Right lobe of liver (tissue), 6 donors: Measurements from ENCODE around the gene RAB37. TPM values are rescaled to one million over a fixed set of nuclear protein-coding genes. Genes with fewer than 3 reads are reported as not detected.
A peak's percentile ranks its signal among the peaks of the same experiment; 100 is the strongest.

Experiments used
- ATAC-seq, 4 donors: fragments of 200-7000 bp; cut with Tn5 transposase; one replicate each; pipeline ENCODE4 v1.9.1; 2020; ENCODE audit warnings: mild to moderate bottlenecking in 4 of 4, moderate library complexity in 4 of 4
- DNase-seq, 3 donors: peaks; one replicate each; pipeline ENCODE4 v3.0.0-alpha.2; 2020
- H3K27ac ChIP-seq, 3 donors: fragments of 200-600 bp; one replicate each; pipeline ENCODE4 v1.8.0; 2022
- H3K27me3 ChIP-seq, 2 donors: fragments of 200-600 bp; one replicate each; pipeline ENCODE4 v1.8.0; 2022
- H3K36me3 ChIP-seq, 4 donors: fragments of 200-600 bp; sonication (generic) in 1 of 4; one replicate each; pipeline versions ENCODE4 v1.5.1 to v1.8.0; 2017 to 2022; ENCODE audit warnings: control low read depth in 1 of 4
- H3K4me1 ChIP-seq, 4 donors: fragments of 200-600 bp; sonication (generic) in 1 of 4; one replicate each; pipeline versions ENCODE4 v1.5.1 to v1.8.0; 2017 to 2022; ENCODE audit warnings: control low read depth in 1 of 4
- H3K4me3 ChIP-seq, 3 donors: fragments of 200-600 bp; one replicate each; pipeline ENCODE4 v1.8.0; 2022
- H3K9me3 ChIP-seq, 4 donors: fragments of 200-600 bp; sonication (generic) in 1 of 4; one replicate each; pipeline versions ENCODE4 v1.5.1 to v1.8.0; 2017 to 2022; ENCODE audit warnings: control low read depth in 1 of 4
- POLR2A ChIP-seq: fragments of 450-650 bp; IDR thresholded peaks from one replicate; pipeline ENCODE4 v1.6.1; 2017; ENCODE audit warnings: antibody characterized with exemption, mild to moderate bottlenecking
- WGBS: methylation state at CpG from one replicate; pipeline ENCODE4 v1.1.6; 2018; ENCODE audit warnings: low coverage, low lambda C conversion rate; ENCODE audit not compliant: insufficient coverage; ENCODE audit errors: missing lambda C conversion rate; 5-methylcytosine and 5-hydroxymethylcytosine counted together
- intact Hi-C, 2 donors: fragments of 100-400 bp; cut with DNase I; formaldehyde crosslinking; loops; one replicate each; pipeline versions ENCODE4 v1.11.2 to v1.14.1; 2022
- total RNA-seq, 6 experiments: library from RNA; depleted of rRNA in 2 of 6; stranded (reverse); fragments of >200 nt in 2 of 6; fragmentation: NEBNext Ultra II Directional in 3 of 6; extraction: Animal tissue kit (Norgen Biotek cat#: 25700) in 3 of 6; gene quantifications; one replicate each; pipeline versions ENCODE4 v1.1.0 to v1.2.4, GENCODE V29; 2016 to 2023
- TF ChIP-seq, protein P1 (sequence below), 4 donors: fragments of 200-600 bp in 3 of 4; fragments of 450-650 bp in 1 of 4; IDR thresholded peaks; one replicate each; pipeline versions ENCODE4 v1.5.1 to v1.8.0; 2016 to 2022; ENCODE audit warnings: antibody characterized with exemption in 4 of 4, mild to moderate bottlenecking in 2 of 4
- donor health status: DM: no; HTN: yes; CAD: no.
- donor health status: DM: no; HTN: no; CAD: no.
- donor health status: DM: no; HTN: no; CAD: no.
- donor health status: DM: no; HTN: yes; CAD: no.
- donor health status: DM: no; HTN: yes; CAD: no.

RAB37 gene
- total RNA-seq, 6 experiments from 2014 or later, result 5.0 to 14.4 (median 9.0) TPM

DNA sequence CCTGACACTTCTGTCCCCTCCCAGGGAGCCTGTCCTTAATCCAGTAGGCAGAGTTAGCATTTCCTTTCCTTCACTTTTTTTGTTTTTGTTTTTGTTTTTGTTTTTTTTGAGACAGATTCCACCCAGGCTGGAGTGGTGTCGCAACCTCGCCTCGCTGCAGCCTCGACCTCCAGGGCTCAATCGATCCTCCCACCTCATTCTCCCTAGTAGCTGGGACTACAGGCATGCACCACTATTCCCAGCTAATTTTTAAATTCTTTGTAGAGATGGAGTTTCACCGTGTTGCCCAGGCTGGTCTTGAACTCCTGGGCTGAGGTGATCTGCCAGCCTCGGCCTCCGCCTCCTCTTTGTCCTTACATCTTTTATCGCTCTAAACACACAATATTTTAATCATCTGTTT lies 15.4 kb downstream of the RAB37 start:
- ATAC-seq (no peak), DNase-seq (no peak)
- no peaks in the 10 kb centered on the region for H3K36me3 ChIP-seq
- H3K27ac ChIP-seq, result peak overlapping the region; percentile 32 to 87 (median 53)
- intact Hi-C loops, result no loop called here
- H3K4me1 ChIP-seq, result peaks cover 0 to 66% (median 35%) of the 10 kb centered on the region in 4 donors
- H3K9me3 ChIP-seq, result no peaks in the 10 kb centered on the region
- H3K4me3 ChIP-seq, result peak overlapping the region in 1 of 3 donors; percentile 47
- H3K27me3 ChIP-seq, result no peaks in the 10 kb centered on the region
- 17% methylated on average over 9 of the region's 9 CpGs for WGBS
- TF ChIP-seq POLR2A, result no peak
- TF ChIP-seq, protein P1, sequence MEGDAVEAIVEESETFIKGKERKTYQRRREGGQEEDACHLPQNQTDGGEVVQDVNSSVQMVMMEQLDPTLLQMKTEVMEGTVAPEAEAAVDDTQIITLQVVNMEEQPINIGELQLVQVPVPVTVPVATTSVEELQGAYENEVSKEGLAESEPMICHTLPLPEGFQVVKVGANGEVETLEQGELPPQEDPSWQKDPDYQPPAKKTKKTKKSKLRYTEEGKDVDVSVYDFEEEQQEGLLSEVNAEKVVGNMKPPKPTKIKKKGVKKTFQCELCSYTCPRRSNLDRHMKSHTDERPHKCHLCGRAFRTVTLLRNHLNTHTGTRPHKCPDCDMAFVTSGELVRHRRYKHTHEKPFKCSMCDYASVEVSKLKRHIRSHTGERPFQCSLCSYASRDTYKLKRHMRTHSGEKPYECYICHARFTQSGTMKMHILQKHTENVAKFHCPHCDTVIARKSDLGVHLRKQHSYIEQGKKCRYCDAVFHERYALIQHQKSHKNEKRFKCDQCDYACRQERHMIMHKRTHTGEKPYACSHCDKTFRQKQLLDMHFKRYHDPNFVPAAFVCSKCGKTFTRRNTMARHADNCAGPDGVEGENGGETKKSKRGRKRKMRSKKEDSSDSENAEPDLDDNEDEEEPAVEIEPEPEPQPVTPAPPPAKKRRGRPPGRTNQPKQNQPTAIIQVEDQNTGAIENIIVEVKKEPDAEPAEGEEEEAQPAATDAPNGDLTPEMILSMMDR (IDR thresholded peaks at IDR 0.05), result no peak

DNA sequence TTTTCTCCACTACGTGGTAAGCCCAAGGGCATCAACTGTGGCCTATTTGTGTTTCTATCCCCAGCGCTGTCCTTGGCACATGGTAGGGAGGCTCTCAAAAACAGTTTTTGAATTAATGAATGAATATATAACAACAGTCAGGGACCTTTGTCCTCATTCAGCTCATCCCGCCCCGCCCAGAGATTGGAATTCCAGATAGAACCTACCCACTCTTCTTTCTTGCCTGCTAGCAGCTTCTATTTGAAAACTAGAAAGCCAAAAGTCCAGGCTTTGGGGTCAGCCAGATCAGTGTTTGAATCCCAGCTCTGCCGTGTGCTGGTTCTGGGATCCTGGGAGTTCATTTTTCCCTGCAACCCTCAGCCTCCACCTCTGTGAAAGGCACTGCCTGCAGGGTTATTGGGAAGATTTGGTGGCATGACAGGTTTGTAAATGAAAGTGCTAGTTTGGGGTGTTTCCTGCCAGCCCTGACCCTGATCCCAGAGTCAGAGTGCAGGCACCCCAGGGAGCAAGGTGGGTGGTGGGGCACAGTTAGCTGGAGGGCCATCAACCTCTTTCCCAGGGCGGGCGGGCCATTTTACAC lies 15.9 kb downstream of the RAB37 start:
- peaks cover 0 to 66% (median 34%) of the 10 kb centered on the region in 4 donors for H3K4me1 ChIP-seq
- peak overlapping the region in 2 of 3 donors; percentile 32 to 87 for H3K27ac ChIP-seq
- DNase-seq (no peak), ATAC-seq (no peak)
- no peaks in the 10 kb centered on the region for H3K27me3 ChIP-seq
- intact Hi-C loops, result no loop called here
- TF ChIP-seq, protein P1 (IDR thresholded peaks at IDR 0.05), result no peak
- TF ChIP-seq POLR2A, result no peak
- WGBS, result 50% methylated on average over 7 of the region's 7 CpGs
- H3K4me3 ChIP-seq, result no peak overlapping the region
- H3K36me3 ChIP-seq, result no peaks in the 10 kb centered on the region
- no peaks in the 10 kb centered on the region for H3K9me3 ChIP-seq

DNA sequence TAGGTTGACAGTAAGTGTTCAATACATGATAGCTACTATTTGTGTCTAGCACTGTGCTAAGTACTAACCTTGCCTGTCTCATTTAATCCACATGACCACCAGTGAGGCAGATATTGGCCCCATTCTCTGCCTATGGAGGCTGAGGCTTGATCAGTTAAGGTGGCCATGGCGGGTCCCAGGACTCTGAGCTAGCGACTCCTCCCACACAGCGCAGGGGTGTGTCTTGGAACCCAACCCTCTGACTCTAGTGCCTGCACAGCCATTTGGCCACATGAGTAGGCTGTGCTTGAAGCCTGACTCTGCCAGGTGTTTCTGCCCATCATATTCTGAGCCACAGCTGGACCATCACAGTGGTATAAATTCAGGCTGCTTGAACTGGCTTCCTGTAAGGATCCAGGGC lies 17.8 kb downstream of the RAB37 start:
- TF ChIP-seq, protein P1 (IDR thresholded peaks at IDR 0.05), result no peak
- TF ChIP-seq POLR2A, result no peak
- H3K9me3 ChIP-seq, result no peaks in the 10 kb centered on the region
- no CpG with 5 or more reads among the region's 3 CpGs for WGBS
- no peaks in the 10 kb centered on the region for H3K36me3 ChIP-seq
- DNase-seq (no peak), ATAC-seq (no peak)
- no peaks in the 10 kb centered on the region for H3K27me3 ChIP-seq
- peaks cover 0 to 85% (median 42%) of the 10 kb centered on the region in 4 donors for H3K4me1 ChIP-seq
- intact Hi-C loops, result no loop called here
- H3K27ac ChIP-seq, result no peak overlapping the region
- no peak overlapping the region for H3K4me3 ChIP-seq

DNA sequence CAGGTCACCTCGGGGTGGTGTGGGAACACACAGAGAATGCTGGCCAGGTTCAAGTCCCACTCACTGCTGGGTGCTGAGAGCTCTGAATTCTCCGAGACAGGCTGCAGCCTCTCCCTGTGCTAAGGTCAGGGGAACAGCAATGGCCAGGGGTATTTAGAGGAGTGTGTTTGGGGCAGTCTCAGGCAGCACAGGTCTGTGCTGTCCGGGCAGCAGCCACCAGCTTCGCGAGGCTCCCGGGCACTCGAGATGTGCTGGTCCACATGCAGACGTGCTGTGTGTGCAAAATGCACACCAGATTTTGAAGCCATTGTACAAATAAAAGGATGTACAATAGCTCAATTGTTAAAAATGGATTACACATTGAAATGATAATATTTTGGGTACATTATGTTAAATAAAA lies 18.5 kb downstream of the RAB37 start:
- Histone ChIP-seq H3K4me1 (peaks cover 0 to 92% (median 46%) of the 10 kb centered on the region in 4 donors), H3K9me3 (no peaks in the 10 kb centered on the region), H3K27me3 (no peaks in the 10 kb centered on the region), H3K27ac (no peak overlapping the region), H3K4me3 (no peak overlapping the region), H3K36me3 (no peaks in the 10 kb centered on the region)
- 67% methylated on average over 1 of the region's 8 CpGs for WGBS
- ATAC-seq, result no peak
- no peak for TF ChIP-seq POLR2A
- TF ChIP-seq, protein P1 (IDR thresholded peaks at IDR 0.05), result no peak
- DNase-seq, result no peak
- intact Hi-C loops, result no loop called here
